ENCODE results near the gene LNP1.

DNA sequence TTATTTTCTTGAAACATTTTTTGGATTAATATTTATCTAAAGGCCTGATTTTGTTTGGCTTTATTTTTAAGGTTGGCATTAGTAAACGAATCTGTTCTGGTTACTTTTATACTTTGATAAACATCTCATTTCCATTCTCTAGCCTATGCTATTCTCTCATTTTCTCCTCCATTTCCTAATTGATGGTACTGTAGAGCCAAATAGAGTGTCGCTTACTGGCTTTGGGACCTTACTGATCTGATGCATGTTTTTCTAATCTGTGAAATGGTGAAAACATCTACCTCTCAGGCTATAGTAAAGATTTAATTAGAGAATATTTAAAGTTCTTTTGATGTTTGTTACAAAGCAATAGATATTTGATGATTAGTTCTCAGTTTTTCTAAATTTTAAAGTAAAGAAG, 1.6 kb downstream of the LNP1 start:
- TF ChIP-seq, protein P1, sequence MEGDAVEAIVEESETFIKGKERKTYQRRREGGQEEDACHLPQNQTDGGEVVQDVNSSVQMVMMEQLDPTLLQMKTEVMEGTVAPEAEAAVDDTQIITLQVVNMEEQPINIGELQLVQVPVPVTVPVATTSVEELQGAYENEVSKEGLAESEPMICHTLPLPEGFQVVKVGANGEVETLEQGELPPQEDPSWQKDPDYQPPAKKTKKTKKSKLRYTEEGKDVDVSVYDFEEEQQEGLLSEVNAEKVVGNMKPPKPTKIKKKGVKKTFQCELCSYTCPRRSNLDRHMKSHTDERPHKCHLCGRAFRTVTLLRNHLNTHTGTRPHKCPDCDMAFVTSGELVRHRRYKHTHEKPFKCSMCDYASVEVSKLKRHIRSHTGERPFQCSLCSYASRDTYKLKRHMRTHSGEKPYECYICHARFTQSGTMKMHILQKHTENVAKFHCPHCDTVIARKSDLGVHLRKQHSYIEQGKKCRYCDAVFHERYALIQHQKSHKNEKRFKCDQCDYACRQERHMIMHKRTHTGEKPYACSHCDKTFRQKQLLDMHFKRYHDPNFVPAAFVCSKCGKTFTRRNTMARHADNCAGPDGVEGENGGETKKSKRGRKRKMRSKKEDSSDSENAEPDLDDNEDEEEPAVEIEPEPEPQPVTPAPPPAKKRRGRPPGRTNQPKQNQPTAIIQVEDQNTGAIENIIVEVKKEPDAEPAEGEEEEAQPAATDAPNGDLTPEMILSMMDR (IDR thresholded peaks at IDR 0.05; ENCODE audit: control extremely low read depth in 1 of 3, insufficient read depth in 1 of 3, low read depth in 1 of 3, low read length in 3 of 3) = no peak
- no peak for TF ChIP-seq NRF1 (IDR thresholded peaks at IDR 0.05; ENCODE audit: low read depth, low read length)
- no peak for TF ChIP-seq BACH1 (IDR thresholded peaks at IDR 0.05; ENCODE audit: low read length)
- TF ChIP-seq POLR2A (IDR thresholded peaks at IDR 0.05; ENCODE audit: control extremely low read depth in 1 of 2, low read depth in 2 of 2, low read length in 2 of 2) = no peak
- TF ChIP-seq EP300 (IDR thresholded peaks at IDR 0.05; ENCODE audit: borderline replicate concordance in 1 of 2, low read depth in 2 of 2, low read length in 2 of 2) = no peak
